ENCODE results near the gene LILRB3. TPM values are rescaled to one million over a fixed set of nuclear protein-coding genes. Genes with fewer than 3 reads are reported as not detected.

The LILRB3 gene
- total and polyA plus RNA-seq, 2 of the 4 experiments (the other 2 are of a cell fraction): not detected

DNA sequence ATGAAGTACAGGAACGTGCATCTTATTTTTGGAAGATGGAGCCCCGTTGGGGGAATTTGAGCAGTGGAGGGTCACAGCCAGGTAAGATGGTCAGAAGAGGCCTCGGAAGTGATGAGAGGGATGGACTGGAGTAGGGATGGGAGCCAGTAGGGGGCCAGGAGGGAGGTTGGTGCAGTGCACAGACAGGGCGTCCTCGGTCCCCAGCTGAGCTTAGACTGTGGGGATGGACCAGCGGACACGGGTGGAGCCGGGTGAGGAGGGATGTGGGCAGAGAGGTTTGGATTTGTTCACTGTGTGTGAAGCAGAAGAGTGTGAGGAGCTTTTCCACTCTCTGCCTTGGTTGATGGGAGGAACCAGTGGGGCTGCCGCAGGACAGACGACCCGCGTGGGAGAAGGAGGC lies 11.6 kb downstream of the LILRB3 start:
- Histone ChIP-seq H2BK20ac (ENCODE audit: low read depth, low read length) (no peak overlapping the region), H4K20me1 (ENCODE audit: insufficient read depth, low read length) (peaks cover 50% of the 10 kb centered on the region), H3K79me1 (ENCODE audit: low read depth in 1 of 2, low read length in 2 of 2) (peaks cover 6 to 48% of the 10 kb centered on the region in 2 experiments), H3K36me3 (ENCODE audit: control insufficient read depth, insufficient read depth, low read length) (peaks cover 23% of the 10 kb centered on the region), H3K4me3 (ENCODE audit: insufficient read depth, low read depth, low read length) (no peak overlapping the region), H3K14ac (replicated peaks; ENCODE audit: low read depth, low read length) (no peak overlapping the region), H2AK5ac (ENCODE audit: low read depth, low read length) (peak overlapping the region; percentile 21; the same call in 1 of the 2 replicates), H3K27me3 (ENCODE audit: control insufficient read depth, insufficient read depth, low read length) (no peaks in the 10 kb centered on the region), H2AK9ac (replicated peaks; ENCODE audit: low read depth, low read length, poor library complexity) (peak overlapping the region; percentile 88), H2AFZ (replicated peaks; ENCODE audit: low read length, poor library complexity) (no peak overlapping the region), H2BK120ac (ENCODE audit: low read depth, low read length) (no peak overlapping the region), H2BK15ac (ENCODE audit: low read depth, low read length) (no peak overlapping the region), H3K18ac (ENCODE audit: low read depth, low read length) (no peak overlapping the region), H3K4ac (ENCODE audit: low read depth, low read length) (no peak overlapping the region; the same call in 1 of the 2 replicates), H3K27ac (ENCODE audit: insufficient read depth, low read length) (no peak overlapping the region), H3K23ac (ENCODE audit: low read depth, low read length) (no peak overlapping the region), H3K4me1 (ENCODE audit: control insufficient read depth, insufficient read depth, low read length) (peaks cover 30% of the 10 kb centered on the region), H3K4me2 (ENCODE audit: low read depth, low read length) (no peak overlapping the region), H4K5ac (ENCODE audit: low read depth, low read length) (no peak overlapping the region), H3K9ac (ENCODE audit: low read depth, low read length) (no peak overlapping the region), H3K9me3 (ENCODE audit: control insufficient read depth, insufficient read depth, low read length) (no peaks in the 10 kb centered on the region), H3K56ac (ENCODE audit: extremely low read depth, insufficient read depth, low read length) (no peak overlapping the region), H3K9me1 (ENCODE audit: insufficient read depth, low read length) (peaks cover 27% of the 10 kb centered on the region), H2BK5ac (ENCODE audit: low read depth, low read length, poor library complexity, severe bottlenecking) (no peak overlapping the region), H4K91ac (ENCODE audit: insufficient read depth, low read depth, low read length) (no peak overlapping the region), H4K8ac (ENCODE audit: low read depth in 2 of 2, low read length in 2 of 2) (no peak overlapping the region)
- dilution Hi-C loops (cut with HindIII; ENCODE audit: low sequenced_read_pairs, unreplicated experiment) (no loop called here), intact Hi-C loops (cut with micrococcal nuclease) (loop anchor here (2.0 kb wide), 1 partner anchor 20 kb away; the partner anchor contains the start of gene TSEN34), in situ Hi-C loops (cut with MboI; ENCODE audit: low sequenced_read_pairs) (no loop called here)
- DNase-seq: no peak
- no peak for TF ChIP-seq POLR2A (IDR thresholded peaks at IDR 0.05; ENCODE audit: low read depth, low read length)
- TF ChIP-seq MXI1 (IDR thresholded peaks at IDR 0.05; ENCODE audit: borderline replicate concordance, low read depth, low read length): no peak
- TF ChIP-seq, protein P1, sequence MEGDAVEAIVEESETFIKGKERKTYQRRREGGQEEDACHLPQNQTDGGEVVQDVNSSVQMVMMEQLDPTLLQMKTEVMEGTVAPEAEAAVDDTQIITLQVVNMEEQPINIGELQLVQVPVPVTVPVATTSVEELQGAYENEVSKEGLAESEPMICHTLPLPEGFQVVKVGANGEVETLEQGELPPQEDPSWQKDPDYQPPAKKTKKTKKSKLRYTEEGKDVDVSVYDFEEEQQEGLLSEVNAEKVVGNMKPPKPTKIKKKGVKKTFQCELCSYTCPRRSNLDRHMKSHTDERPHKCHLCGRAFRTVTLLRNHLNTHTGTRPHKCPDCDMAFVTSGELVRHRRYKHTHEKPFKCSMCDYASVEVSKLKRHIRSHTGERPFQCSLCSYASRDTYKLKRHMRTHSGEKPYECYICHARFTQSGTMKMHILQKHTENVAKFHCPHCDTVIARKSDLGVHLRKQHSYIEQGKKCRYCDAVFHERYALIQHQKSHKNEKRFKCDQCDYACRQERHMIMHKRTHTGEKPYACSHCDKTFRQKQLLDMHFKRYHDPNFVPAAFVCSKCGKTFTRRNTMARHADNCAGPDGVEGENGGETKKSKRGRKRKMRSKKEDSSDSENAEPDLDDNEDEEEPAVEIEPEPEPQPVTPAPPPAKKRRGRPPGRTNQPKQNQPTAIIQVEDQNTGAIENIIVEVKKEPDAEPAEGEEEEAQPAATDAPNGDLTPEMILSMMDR (conservative IDR thresholded peaks at IDR 0.05; ENCODE audit: low read depth, low read length): no peak
- no peak for TF ChIP-seq SMC3 (IDR thresholded peaks at IDR 0.05; ENCODE audit: low read depth, low read length)
- TF ChIP-seq NFE2L2 (IDR thresholded peaks at IDR 0.05; ENCODE audit: low read depth, low read length): no peak
- no peak for TF ChIP-seq MAZ (IDR thresholded peaks at IDR 0.05; ENCODE audit: borderline replicate concordance, low read depth, low read length)
- no peak for TF ChIP-seq CHD1 (IDR thresholded peaks at IDR 0.05; ENCODE audit: low read depth, low read length)
- TF ChIP-seq MAFK (IDR thresholded peaks at IDR 0.05; ENCODE audit: low read depth, low read length): no peak
- no peak for TF ChIP-seq RFX5 (IDR thresholded peaks at IDR 0.05; ENCODE audit: low read depth, low read length)
- TF ChIP-seq RCOR1 (IDR thresholded peaks at IDR 0.05; ENCODE audit: insufficient replicate concordance, low read length): no peak
- TF ChIP-seq, protein P2, sequence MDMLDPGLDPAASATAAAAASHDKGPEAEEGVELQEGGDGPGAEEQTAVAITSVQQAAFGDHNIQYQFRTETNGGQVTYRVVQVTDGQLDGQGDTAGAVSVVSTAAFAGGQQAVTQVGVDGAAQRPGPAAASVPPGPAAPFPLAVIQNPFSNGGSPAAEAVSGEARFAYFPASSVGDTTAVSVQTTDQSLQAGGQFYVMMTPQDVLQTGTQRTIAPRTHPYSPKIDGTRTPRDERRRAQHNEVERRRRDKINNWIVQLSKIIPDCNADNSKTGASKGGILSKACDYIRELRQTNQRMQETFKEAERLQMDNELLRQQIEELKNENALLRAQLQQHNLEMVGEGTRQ (IDR thresholded peaks at IDR 0.05; ENCODE audit: low read depth, low read length): no peak
- TF ChIP-seq RAD21 (IDR thresholded peaks at IDR 0.05; ENCODE audit: low read length): no peak
- TF ChIP-seq CEBPB (IDR thresholded peaks at IDR 0.05; ENCODE audit: low read depth, low read length): no peak
- TF ChIP-seq FOS (IDR thresholded peaks at IDR 0.05; ENCODE audit: low read depth, low read length): no peak
- TF ChIP-seq, protein P3, sequence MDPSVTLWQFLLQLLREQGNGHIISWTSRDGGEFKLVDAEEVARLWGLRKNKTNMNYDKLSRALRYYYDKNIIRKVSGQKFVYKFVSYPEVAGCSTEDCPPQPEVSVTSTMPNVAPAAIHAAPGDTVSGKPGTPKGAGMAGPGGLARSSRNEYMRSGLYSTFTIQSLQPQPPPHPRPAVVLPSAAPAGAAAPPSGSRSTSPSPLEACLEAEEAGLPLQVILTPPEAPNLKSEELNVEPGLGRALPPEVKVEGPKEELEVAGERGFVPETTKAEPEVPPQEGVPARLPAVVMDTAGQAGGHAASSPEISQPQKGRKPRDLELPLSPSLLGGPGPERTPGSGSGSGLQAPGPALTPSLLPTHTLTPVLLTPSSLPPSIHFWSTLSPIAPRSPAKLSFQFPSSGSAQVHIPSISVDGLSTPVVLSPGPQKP (IDR thresholded peaks at IDR 0.05; ENCODE audit: borderline replicate concordance, low read depth, low read length): no peak
- TF ChIP-seq BHLHE40 (IDR thresholded peaks at IDR 0.05; ENCODE audit: low read depth, low read length): no peak
- CTCF ChIA-PET: no interaction called here
- WGBS, 2 experiments (ENCODE audit: extremely low coverage in 2 of 2, insufficient read length in 1 of 2): 43% methylated on average over 1 of the region's 12 CpGs; no CpG with 5 or more reads in 1 of the 2 experiments
- POLR2A ChIA-PET (ENCODE audit: unreplicated experiment): no interaction called here
- no TSS peak for BruUV-seq (replicated peaks)
- ATAC-seq (ENCODE audit: low read depth): no peak
